Measurements from ENCODE around the gene DHX30. TPM values are rescaled to one million over a fixed set of nuclear protein-coding genes. Genes with fewer than 3 reads are reported as not detected.

Gene DHX30
- total RNA-seq, 1 donor from 2014 or later, result 62.0 TPM

GRCh38 chr3:47867451-47868044 is 64.6 kb downstream of the DHX30 start:
- Histone ChIP-seq H3K27me3 (no peaks in the 10 kb centered on the region), H3K27ac (no peak overlapping the region), H3K4me3 (no peak overlapping the region), H3K4me1 (no peaks in the 10 kb centered on the region), H3K36me3 (peaks cover 93% of the 10 kb centered on the region), H3K9me3 (no peaks in the 10 kb centered on the region)
- no peak for TF ChIP-seq CTCF (IDR thresholded peaks at IDR 0.05)
- no peak for ATAC-seq
- DNase-seq, result no peak
- intact Hi-C loops (cut with DNase I), result no loop called here

GRCh38 chr3:47868306-47868705 is 65.4 kb downstream of the DHX30 start:
- no peaks in the 10 kb centered on the region for H3K9me3 ChIP-seq
- intact Hi-C loops (cut with DNase I), result no loop called here
- H3K4me1 ChIP-seq, result no peaks in the 10 kb centered on the region
- H3K27ac ChIP-seq, result no peak overlapping the region
- H3K27me3 ChIP-seq, result no peaks in the 10 kb centered on the region
- ATAC-seq (no peak), DNase-seq (no peak)
- TF ChIP-seq CTCF (IDR thresholded peaks at IDR 0.05), result no peak
- H3K4me3 ChIP-seq, result no peak overlapping the region
- H3K36me3 ChIP-seq, result peaks cover 93% of the 10 kb centered on the region

DNA sequence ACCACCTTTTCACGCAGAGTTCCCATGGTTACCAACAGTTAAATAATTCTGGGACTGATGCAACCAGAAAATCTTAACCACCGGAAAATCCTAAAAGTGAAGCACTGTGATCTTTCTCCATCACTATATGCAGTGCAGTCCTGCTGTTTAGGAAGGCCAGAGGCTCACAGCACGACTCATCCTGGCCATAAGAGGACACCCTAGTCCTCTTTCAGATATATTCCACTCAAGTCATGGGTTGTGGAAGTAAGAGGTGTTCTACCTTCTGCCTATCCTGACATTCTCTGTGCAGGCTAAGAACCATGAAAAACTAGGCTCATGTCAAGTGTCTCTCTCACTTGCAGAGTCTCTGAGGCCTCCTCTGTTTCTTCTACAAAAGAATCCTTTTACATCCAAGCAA is 67.2 kb downstream of the DHX30 start:
- no peak for DNase-seq
- intact Hi-C loops (cut with DNase I), result no loop called here
- no peak overlapping the region for H3K4me3 ChIP-seq

DNA sequence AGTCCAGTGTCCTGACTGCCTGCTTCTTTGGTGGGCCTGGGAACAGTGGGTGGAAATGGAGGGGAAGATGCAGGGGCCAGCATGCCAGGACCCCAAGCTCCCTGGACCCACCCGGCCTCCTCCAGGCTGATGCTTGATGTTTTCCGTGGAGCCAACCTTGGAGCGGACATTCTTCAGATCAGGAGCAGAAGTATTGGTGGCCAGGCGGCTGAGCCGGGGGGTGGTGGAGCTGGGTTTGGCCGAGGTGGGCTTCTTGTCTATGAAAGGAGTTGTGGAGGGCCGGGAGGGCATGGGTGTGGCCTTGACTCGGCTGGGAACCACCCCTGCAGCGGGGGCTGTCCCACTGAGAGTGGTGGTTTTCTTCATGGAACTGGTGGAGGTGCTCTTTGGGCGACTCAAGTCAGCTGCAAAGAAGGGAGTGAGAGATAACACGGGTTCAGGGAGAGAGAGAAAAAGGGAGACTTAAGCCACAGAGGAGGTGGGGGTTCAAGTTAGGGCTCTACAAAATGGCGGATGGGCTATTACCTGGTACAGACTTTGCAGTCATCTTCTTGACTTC is 67.8 kb downstream of the DHX30 start:
- Histone ChIP-seq H3K4me1 (no peaks in the 10 kb centered on the region), H3K27ac (no peak overlapping the region), H3K36me3 (peaks cover 87% of the 10 kb centered on the region), H3K9me3 (no peaks in the 10 kb centered on the region), H3K4me3 (no peak overlapping the region), H3K27me3 (no peaks in the 10 kb centered on the region)
- no peak for ATAC-seq
- no peak for TF ChIP-seq CTCF (IDR thresholded peaks at IDR 0.05)
- intact Hi-C loops (cut with DNase I), result no loop called here
- DNase-seq, result no peak

More for the DNA sequence above, 67.2 kb downstream of the DHX30 start:
- no peaks in the 10 kb centered on the region for H3K4me1 ChIP-seq
- ATAC-seq, result no peak
- no peak for TF ChIP-seq CTCF (IDR thresholded peaks at IDR 0.05)
- H3K27me3 ChIP-seq, result no peaks in the 10 kb centered on the region
- H3K36me3 ChIP-seq, result peaks cover 87% of the 10 kb centered on the region
- no peaks in the 10 kb centered on the region for H3K9me3 ChIP-seq
- H3K27ac ChIP-seq, result no peak overlapping the region

- Histone ChIP-seq H3K4me1 (no peaks in the 10 kb centered on the region), H3K9me3 (no peaks in the 10 kb centered on the region), H3K27ac (no peak overlapping the region), H3K36me3 (peaks cover 85% of the 10 kb centered on the region), H3K4me3 (no peak overlapping the region), H3K27me3 (no peaks in the 10 kb centered on the region)
- ATAC-seq (no peak), DNase-seq (no peak)
- TF ChIP-seq CTCF (IDR thresholded peaks at IDR 0.05), result no peak
- intact Hi-C loops (cut with DNase I), result no loop called here
Measured at GRCh38 chr3:47871389-47871788, 68.5 kb downstream of the DHX30 start.
